Stimulated activated memory B cell treated with anti-CD40 and anti-IgM and Interleukin-4, amounts not matched to agents 10 μg/mL and 1 μg/mL and 100 μg/mL, for 72 hours (primary cell): ENCODE data around the gene SLC31A2.
"Not testable (repeated sequence)": the region's sequence is repeated elsewhere in the genome, so short reads cannot be mapped to it uniquely, and the experiment has no call there.

ENCODE experiments used
- ATAC-seq: fragments of 150-1000 bp; cut with Tn5 transposase; 2 replicates; pipeline ENCODE4 v1.10.0; 2021
- H3K27ac Mint-ChIP-seq: one replicate; pipeline ENCODE4 v1.8.0; 2022; ENCODE audit warnings: mild to moderate bottlenecking, mixed read lengths
- H3K27me3 Mint-ChIP-seq: one replicate; pipeline ENCODE4 v1.8.0; 2022; ENCODE audit warnings: mixed read lengths
- H3K36me3 Mint-ChIP-seq: one replicate; pipeline ENCODE4 v1.8.0; 2022; ENCODE audit warnings: mixed read lengths
- H3K4me1 Mint-ChIP-seq: one replicate; pipeline ENCODE4 v1.8.0; 2022; ENCODE audit warnings: mixed read lengths
- H3K4me3 Mint-ChIP-seq: one replicate; pipeline ENCODE4 v1.8.0; 2022; ENCODE audit warnings: mild to moderate bottlenecking, moderate library complexity, mixed read lengths
- H3K9me3 Mint-ChIP-seq: one replicate; pipeline ENCODE4 v1.8.0; 2022; ENCODE audit warnings: mixed read lengths

SLC31A2 gene

GRCh38 chr9:113140896-113141295 lies 9.9 kb upstream of the SLC31A2 start:
- not testable (repeated sequence) for H3K36me3 Mint-ChIP-seq, H3K9me3 Mint-ChIP-seq, H3K4me3 Mint-ChIP-seq, ATAC-seq, H3K27ac Mint-ChIP-seq, H3K4me1 Mint-ChIP-seq
- H3K27me3 Mint-ChIP-seq: peaks cover 39% of the 10 kb centered on the region

- H3K4me1 Mint-ChIP-seq: no peaks in the 10 kb centered on the region
- H3K36me3 Mint-ChIP-seq: no peaks in the 10 kb centered on the region
- no peak overlapping the region for H3K27ac Mint-ChIP-seq
- no peak for ATAC-seq
- H3K9me3 Mint-ChIP-seq: peaks cover 5% of the 10 kb centered on the region
- H3K27me3 Mint-ChIP-seq: peaks cover 45% of the 10 kb centered on the region
- no peak overlapping the region for H3K4me3 Mint-ChIP-seq
These were observed 7.2 kb upstream of the SLC31A2 start for GRCh38 chr9:113143432-113144227.

- Mint-ChIP-seq H3K27me3 (peaks cover 28% of the 10 kb centered on the region), H3K27ac (no peak overlapping the region), H3K4me1 (peaks cover 15% of the 10 kb centered on the region), H3K4me3 (no peak overlapping the region), H3K36me3 (no peaks in the 10 kb centered on the region), H3K9me3 (no peaks in the 10 kb centered on the region)
- ATAC-seq: no peak
These were observed 2.5 kb upstream of the SLC31A2 start for GRCh38 chr9:113148372-113148705.

- no peak overlapping the region for H3K4me3 Mint-ChIP-seq
- H3K27ac Mint-ChIP-seq: no peak overlapping the region
- no peak for ATAC-seq
- H3K36me3 Mint-ChIP-seq: no peaks in the 10 kb centered on the region
- H3K4me1 Mint-ChIP-seq: peaks cover 15% of the 10 kb centered on the region
- H3K27me3 Mint-ChIP-seq: peaks cover 24% of the 10 kb centered on the region
- no peaks in the 10 kb centered on the region for H3K9me3 Mint-ChIP-seq
These were observed 1.9 kb upstream of the SLC31A2 start for GRCh38 chr9:113148781-113149510.

GRCh38 chr9:113149561-113149960 lies 1.2 kb upstream of the SLC31A2 start:
- H3K4me3 Mint-ChIP-seq, ATAC-seq, H3K9me3 Mint-ChIP-seq, H3K27ac Mint-ChIP-seq, H3K36me3 Mint-ChIP-seq: not testable (repeated sequence)
- peaks cover 15% of the 10 kb centered on the region for H3K4me1 Mint-ChIP-seq
- H3K27me3 Mint-ChIP-seq: peaks cover 18% of the 10 kb centered on the region

- ATAC-seq: no peak
- peak overlapping the region; percentile 22 for H3K27ac Mint-ChIP-seq
- peak overlapping the region; percentile 72 for H3K4me3 Mint-ChIP-seq
- no peaks in the 10 kb centered on the region for H3K27me3 Mint-ChIP-seq
- no peaks in the 10 kb centered on the region for H3K9me3 Mint-ChIP-seq
- H3K36me3 Mint-ChIP-seq: no peaks in the 10 kb centered on the region
- H3K4me1 Mint-ChIP-seq: peaks cover 24% of the 10 kb centered on the region
These were observed 1.2 kb downstream of the SLC31A2 start for GRCh38 chr9:113151696-113152630.

GRCh38 chr9:113152699-113153098 lies 1.9 kb downstream of the SLC31A2 start:
- ATAC-seq: no peak

GRCh38 chr9:113153599-113153998 lies 2.8 kb downstream of the SLC31A2 start:
- Mint-ChIP-seq H3K4me3 (no peak overlapping the region), H3K27me3 (no peaks in the 10 kb centered on the region), H3K27ac (no peak overlapping the region), H3K36me3 (peaks cover 4% of the 10 kb centered on the region), H3K9me3 (no peaks in the 10 kb centered on the region), H3K4me1 (peaks cover 24% of the 10 kb centered on the region)
- ATAC-seq: no peak

More at GRCh38 chr9:113152699-113153098, 1.9 kb downstream of the SLC31A2 start:
- H3K4me1 Mint-ChIP-seq: peaks cover 24% of the 10 kb centered on the region
- H3K9me3 Mint-ChIP-seq: no peaks in the 10 kb centered on the region
- no peaks in the 10 kb centered on the region for H3K27me3 Mint-ChIP-seq
- H3K36me3 Mint-ChIP-seq: no peaks in the 10 kb centered on the region
- peak overlapping the region; percentile 35 for H3K4me3 Mint-ChIP-seq
- no peak overlapping the region for H3K27ac Mint-ChIP-seq

- no peak overlapping the region for H3K4me3 Mint-ChIP-seq
- H3K36me3 Mint-ChIP-seq: peaks cover 9% of the 10 kb centered on the region
- peaks cover 24% of the 10 kb centered on the region for H3K4me1 Mint-ChIP-seq
- no peak overlapping the region for H3K27ac Mint-ChIP-seq
- H3K27me3 Mint-ChIP-seq: no peaks in the 10 kb centered on the region
- H3K9me3 Mint-ChIP-seq: no peaks in the 10 kb centered on the region
- no peak for ATAC-seq
These were observed 3.7 kb downstream of the SLC31A2 start for GRCh38 chr9:113154471-113154870.

- Mint-ChIP-seq H3K27ac (no peak overlapping the region), H3K9me3 (no peaks in the 10 kb centered on the region), H3K27me3 (no peaks in the 10 kb centered on the region), H3K4me3 (no peak overlapping the region), H3K36me3 (peaks cover 9% of the 10 kb centered on the region), H3K4me1 (peaks cover 24% of the 10 kb centered on the region)
- no peak for ATAC-seq
These were observed 4.1 kb downstream of the SLC31A2 start for GRCh38 chr9:113154946-113155345.

GRCh38 chr9:113155911-113156588 lies 5.2 kb downstream of the SLC31A2 start:
- peaks cover 17% of the 10 kb centered on the region for H3K36me3 Mint-ChIP-seq
- peak; percentile 38 for ATAC-seq

GRCh38 chr9:113156880-113157279 lies 6.1 kb downstream of the SLC31A2 start:
- no peak overlapping the region for H3K27ac Mint-ChIP-seq
- H3K4me1 Mint-ChIP-seq: peaks cover 19% of the 10 kb centered on the region
- no peak overlapping the region for H3K4me3 Mint-ChIP-seq
- ATAC-seq: no peak
- H3K36me3 Mint-ChIP-seq: peaks cover 22% of the 10 kb centered on the region
- no peaks in the 10 kb centered on the region for H3K27me3 Mint-ChIP-seq
- H3K9me3 Mint-ChIP-seq: no peaks in the 10 kb centered on the region

More at GRCh38 chr9:113155911-113156588, 5.2 kb downstream of the SLC31A2 start:
- no peaks in the 10 kb centered on the region for H3K9me3 Mint-ChIP-seq
- H3K27me3 Mint-ChIP-seq: no peaks in the 10 kb centered on the region
- H3K4me3 Mint-ChIP-seq: no peak overlapping the region
- no peak overlapping the region for H3K27ac Mint-ChIP-seq
- peaks cover 24% of the 10 kb centered on the region for H3K4me1 Mint-ChIP-seq

GRCh38 chr9:113158446-113158845 lies 7.6 kb downstream of the SLC31A2 start:
- Mint-ChIP-seq H3K36me3 (peaks cover 37% of the 10 kb centered on the region), H3K27me3 (no peaks in the 10 kb centered on the region), H3K4me3 (no peak overlapping the region), H3K27ac (no peak overlapping the region), H3K9me3 (no peaks in the 10 kb centered on the region), H3K4me1 (peaks cover 9% of the 10 kb centered on the region)
- no peak for ATAC-seq

GRCh38 chr9:113160571-113160970 lies 9.8 kb downstream of the SLC31A2 start:
- H3K9me3 Mint-ChIP-seq: no peaks in the 10 kb centered on the region
- H3K27me3 Mint-ChIP-seq: no peaks in the 10 kb centered on the region
- H3K27ac Mint-ChIP-seq: no peak overlapping the region
- peaks cover 52% of the 10 kb centered on the region for H3K36me3 Mint-ChIP-seq
- no peak overlapping the region for H3K4me3 Mint-ChIP-seq
- ATAC-seq: no peak
- H3K4me1 Mint-ChIP-seq: peaks cover 8% of the 10 kb centered on the region

GRCh38 chr9:113163001-113163400 lies 12.2 kb downstream of the SLC31A2 start:
- H3K4me3 Mint-ChIP-seq: no peak overlapping the region
- no peaks in the 10 kb centered on the region for H3K9me3 Mint-ChIP-seq
- peaks cover 62% of the 10 kb centered on the region for H3K36me3 Mint-ChIP-seq
- no peaks in the 10 kb centered on the region for H3K4me1 Mint-ChIP-seq
- no peak for ATAC-seq
- no peaks in the 10 kb centered on the region for H3K27me3 Mint-ChIP-seq
- no peak overlapping the region for H3K27ac Mint-ChIP-seq
